PC-3 (cell line): Measurements from ENCODE around the gene FAT4.

Experiments used
- EZH2 ChIP-seq: fragments of 300-600 bp; sonication (generic); IDR thresholded peaks from one replicate; pipeline ENCODE4 v1.6.1; 2017; ENCODE audit warnings: antibody characterized with exemption, mild to moderate bottlenecking, low read length; ENCODE audit not compliant: unreplicated experiment
- EZH2phosphoT487 ChIP-seq: fragments of 300-600 bp; sonication (generic); IDR thresholded peaks from 2 replicates; pipeline ENCODE4 v1.6.1; 2018; ENCODE audit warnings: mild to moderate bottlenecking, antibody characterized with exemption, low read length, borderline replicate concordance
- TF ChIP-seq, protein P1 (sequence below): fragments of 300-600 bp; sonication (generic); conservative IDR thresholded peaks from 2 replicates; pipeline ENCODE4 v1.5.1; 2017; ENCODE audit warnings: antibody characterized with exemption, low read depth, mild to moderate bottlenecking, low read length

DNA sequence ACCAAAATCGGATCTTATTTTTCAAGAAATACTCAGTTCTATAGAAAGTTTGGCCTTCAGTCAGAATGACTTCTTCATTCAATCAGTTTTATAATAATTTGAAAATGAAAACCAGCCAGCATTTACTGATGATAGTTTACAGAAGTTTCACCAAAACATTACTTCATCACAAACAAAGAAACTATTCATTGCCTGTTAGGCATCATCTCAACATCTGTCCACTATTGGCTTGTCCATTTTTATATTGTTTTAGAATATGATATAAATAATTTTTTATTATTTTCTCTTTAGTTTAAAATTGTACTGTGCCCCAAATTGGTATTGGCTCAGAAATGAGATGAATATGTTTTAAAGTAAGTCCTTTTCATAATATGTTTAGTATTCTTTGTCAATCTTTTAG is 38.4 kb downstream of the FAT4 start:
- TF ChIP-seq EZH2 (no peak), EZH2phosphoT487 (no peak)
- TF ChIP-seq, protein P1, sequence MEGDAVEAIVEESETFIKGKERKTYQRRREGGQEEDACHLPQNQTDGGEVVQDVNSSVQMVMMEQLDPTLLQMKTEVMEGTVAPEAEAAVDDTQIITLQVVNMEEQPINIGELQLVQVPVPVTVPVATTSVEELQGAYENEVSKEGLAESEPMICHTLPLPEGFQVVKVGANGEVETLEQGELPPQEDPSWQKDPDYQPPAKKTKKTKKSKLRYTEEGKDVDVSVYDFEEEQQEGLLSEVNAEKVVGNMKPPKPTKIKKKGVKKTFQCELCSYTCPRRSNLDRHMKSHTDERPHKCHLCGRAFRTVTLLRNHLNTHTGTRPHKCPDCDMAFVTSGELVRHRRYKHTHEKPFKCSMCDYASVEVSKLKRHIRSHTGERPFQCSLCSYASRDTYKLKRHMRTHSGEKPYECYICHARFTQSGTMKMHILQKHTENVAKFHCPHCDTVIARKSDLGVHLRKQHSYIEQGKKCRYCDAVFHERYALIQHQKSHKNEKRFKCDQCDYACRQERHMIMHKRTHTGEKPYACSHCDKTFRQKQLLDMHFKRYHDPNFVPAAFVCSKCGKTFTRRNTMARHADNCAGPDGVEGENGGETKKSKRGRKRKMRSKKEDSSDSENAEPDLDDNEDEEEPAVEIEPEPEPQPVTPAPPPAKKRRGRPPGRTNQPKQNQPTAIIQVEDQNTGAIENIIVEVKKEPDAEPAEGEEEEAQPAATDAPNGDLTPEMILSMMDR = no peak
